Keratinocyte (primary cell): ENCODE measurements around the gene MAGI1. TPM values are rescaled to one million over a fixed set of nuclear protein-coding genes. Genes with fewer than 3 reads are reported as not detected.
A peak's percentile ranks its signal among the peaks of the same experiment; 100 is the strongest.

Experiments
- DNase-seq: peaks from one replicate; pipeline ENCODE4 v3.0.0-alpha.2; 2011; ENCODE audit warnings: low read depth, missing footprints, low spot score
- FAIRE-seq: peaks from 2 replicates; lab custom pipeline; 2011; peaks lifted over from hg19 to GRCh38; lab: Jason Lieb, UNC
- H2AFZ ChIP-seq: 2 replicates; pipeline ENCODE4 v1.6.0; 2012; ENCODE audit warnings: low read length, control low read depth, inconsistent platforms; ENCODE audit not compliant: control insufficient read depth
- H3K27ac ChIP-seq: 2 replicates; pipeline ENCODE4 v1.5.1; 2011; ENCODE audit warnings: low read length; ENCODE audit not compliant: control insufficient read depth, insufficient read depth
- H3K27me3 ChIP-seq: 3 replicates; pipeline ENCODE4 v1.6.0; 2011; ENCODE audit warnings: low read length; ENCODE audit not compliant: control insufficient read depth, insufficient read depth; ENCODE audit errors: extremely low read depth
- H3K36me3 ChIP-seq, 2 experiments: 2 replicates in 1 of 2; 3 replicates in 1 of 2; pipeline ENCODE4 v1.5.1; 2011; ENCODE audit warnings: low read length in 2 of 2, mild to moderate bottlenecking in 1 of 2; ENCODE audit not compliant: control insufficient read depth in 2 of 2, insufficient read depth in 2 of 2; ENCODE audit errors: extremely low read depth in 1 of 2
- H3K4me1 ChIP-seq: 3 replicates; pipeline ENCODE4 v1.5.1; 2011; ENCODE audit warnings: low read length; ENCODE audit not compliant: control insufficient read depth, insufficient read depth; ENCODE audit errors: extremely low read depth
- H3K4me2 ChIP-seq: 3 replicates; pipeline ENCODE4 v1.6.0; 2011; ENCODE audit warnings: low read depth, low read length; ENCODE audit not compliant: control insufficient read depth, insufficient read depth; ENCODE audit errors: extremely low read depth
- H3K4me3 ChIP-seq, 3 experiments: fragments of 200-600 bp in 1 of 3; sonication (generic) in 1 of 3; 2 replicates in 2 of 3; 3 replicates in 1 of 3; pipeline ENCODE4 v1.5.1; 2011 to 2016; ENCODE audit warnings: low read length in 3 of 3, mild to moderate bottlenecking in 3 of 3, control low read depth in 2 of 3, inconsistent platforms in 1 of 3, low read depth in 1 of 3, mixed read lengths in 1 of 3, mixed run types in 1 of 3, moderate library complexity in 1 of 3; ENCODE audit not compliant: control insufficient read depth in 2 of 3, insufficient read depth in 2 of 3; ENCODE audit errors: extremely low read depth in 1 of 3
- H3K79me2 ChIP-seq: 2 replicates; pipeline ENCODE4 v1.6.0; 2012; ENCODE audit warnings: low read length; ENCODE audit not compliant: control insufficient read depth, insufficient read depth
- H3K9ac ChIP-seq: 3 replicates; pipeline ENCODE4 v1.6.0; 2011; ENCODE audit warnings: low read length; ENCODE audit not compliant: control insufficient read depth, insufficient read depth; ENCODE audit errors: extremely low read depth
- H3K9me1 ChIP-seq: 3 replicates; pipeline ENCODE4 v1.6.0; 2011; ENCODE audit warnings: low read length; ENCODE audit not compliant: control insufficient read depth, insufficient read depth; ENCODE audit errors: extremely low read depth
- H3K9me3 ChIP-seq: 2 replicates; pipeline ENCODE4 v1.5.1; 2012; ENCODE audit warnings: low read depth, low read length; ENCODE audit not compliant: control insufficient read depth
- H4K20me1 ChIP-seq: 3 replicates; pipeline ENCODE4 v1.6.0; 2011; ENCODE audit warnings: low read length; ENCODE audit not compliant: control insufficient read depth, insufficient read depth; ENCODE audit errors: extremely low read depth
- CTCF ChIP-seq, 3 experiments: IDR thresholded peaks in 1 of 3; conservative IDR thresholded peaks in 1 of 3; optimal IDR thresholded peaks in 1 of 3; 2 replicates in 2 of 3; 3 replicates in 1 of 3; pipeline versions ENCODE3 to v1.5.1; 2011; ENCODE audit warnings: low read length in 3 of 3, mild to moderate bottlenecking in 3 of 3, moderate library complexity in 2 of 3, control low read depth in 1 of 3, inconsistent platforms in 1 of 3; ENCODE audit not compliant: insufficient read depth in 2 of 3; ENCODE audit errors: extremely low read depth in 1 of 3
- EZH2 ChIP-seq: IDR thresholded peaks from one replicate; pipeline ENCODE4 v1.6.1; 2012; ENCODE audit warnings: inconsistent platforms, mild to moderate bottlenecking, low read length, moderate library complexity
- dilution Hi-C: fragments of 300-500 bp; cut with MboI; formaldehyde crosslinking; loops from one replicate; pipeline ENCODE4 v1.7.0; 2020; ENCODE audit warnings: low sequenced_read_pairs; ENCODE audit not compliant: extremely low pct_ligation_motif_present
- polyA plus RNA-seq, 5 experiments: library from polyadenylated mRNA; depleted of rRNA in 3 of 5; stranded (reverse) in 3 of 5; stranded (forward) in 1 of 5; unstranded in 1 of 5; fragments of >200 nt; gene quantifications; 1 replicate in 1 of 5; 2 replicates in 3 of 5; 3 replicates in 1 of 5; pipeline versions ENCODE4 v1.2.1 to v1.2.3, GENCODE V29; 2011 to 2012; ENCODE audit warnings: missing spikeins in 2 of 5, low read depth in 1 of 5, low replicate concordance in 1 of 5

The MAGI1 gene
- polyA plus RNA-seq, 1 donor (not counting 4 experiments of a cell fraction or from before 2014, with no cell fraction given): 10.9 TPM

- no peaks in the 10 kb centered on the region for H3K9me1 ChIP-seq
- H4K20me1 ChIP-seq: no peaks in the 10 kb centered on the region
- peaks cover 13% of the 10 kb centered on the region for H3K4me1 ChIP-seq
- no peak overlapping the region for H2AFZ ChIP-seq
- H3K9me3 ChIP-seq: no peaks in the 10 kb centered on the region
- H3K4me3 ChIP-seq: no peak overlapping the region
- H3K36me3 ChIP-seq: no peaks in the 10 kb centered on the region
- dilution Hi-C loops: no loop called here
- peak; percentile 91 for FAIRE-seq
- H3K27ac ChIP-seq: no peak overlapping the region
- H3K79me2 ChIP-seq: no peaks in the 10 kb centered on the region
- peak overlapping the region; percentile 12 for H3K4me2 ChIP-seq
- no peaks in the 10 kb centered on the region for H3K27me3 ChIP-seq
- no peak for DNase-seq
- no peak for TF ChIP-seq EZH2
- no peak for TF ChIP-seq CTCF (optimal IDR thresholded peaks at IDR 0.05 in 1 of 3, IDR thresholded peaks at IDR 0.05 in 1 of 3, conservative IDR thresholded peaks at IDR 0.05 in 1 of 3; ENCODE audit: extremely low read depth in 1 of 3, insufficient read depth in 2 of 3, low read length in 3 of 3)
- H3K9ac ChIP-seq: no peak overlapping the region
These were observed 93.2 kb downstream of the MAGI1 start for GRCh38 chr3:65945480-65945879.

DNA sequence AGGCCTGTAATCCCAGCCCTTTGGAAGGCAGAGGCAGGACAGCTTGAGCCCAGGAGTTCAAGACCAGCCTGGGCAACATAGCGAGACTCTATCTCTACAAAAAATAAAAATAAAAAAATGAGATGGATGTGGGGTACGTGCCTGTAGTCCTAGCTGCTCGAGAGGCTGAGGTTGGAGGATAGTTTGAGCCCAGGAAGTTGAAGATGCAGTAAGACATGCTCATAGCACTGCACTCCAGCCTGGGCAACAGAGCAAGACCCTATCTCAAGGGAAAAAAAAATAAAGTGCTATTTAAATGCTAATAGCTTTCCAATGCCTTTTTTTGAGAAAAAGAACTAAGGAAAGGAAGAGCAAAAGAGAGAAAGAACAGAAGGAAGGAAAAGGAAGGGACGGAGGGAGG is 94.5 kb downstream of the MAGI1 start:
- FAIRE-seq (no peak), DNase-seq (no peak)
- Histone ChIP-seq H3K4me3 (no peak overlapping the region), H3K36me3 (no peaks in the 10 kb centered on the region), H3K9ac (no peak overlapping the region), H3K9me3 (no peaks in the 10 kb centered on the region), H3K4me1 (peaks cover 13% of the 10 kb centered on the region), H4K20me1 (no peaks in the 10 kb centered on the region), H3K79me2 (no peaks in the 10 kb centered on the region), H3K9me1 (no peaks in the 10 kb centered on the region), H3K27me3 (no peaks in the 10 kb centered on the region), H3K27ac (no peak overlapping the region), H3K4me2 (no peak overlapping the region), H2AFZ (no peak overlapping the region)
- TF ChIP-seq CTCF (optimal IDR thresholded peaks at IDR 0.05 in 1 of 3, IDR thresholded peaks at IDR 0.05 in 1 of 3, conservative IDR thresholded peaks at IDR 0.05 in 1 of 3; ENCODE audit: extremely low read depth in 1 of 3, insufficient read depth in 2 of 3, low read length in 3 of 3): no peak
- TF ChIP-seq EZH2: no peak
- dilution Hi-C loops: no loop called here
